WTC11 (cell line): Measurements from ENCODE around the gene PTPRN2. TPM values are rescaled to one million over a fixed set of nuclear protein-coding genes. Genes with fewer than 3 reads are reported as not detected.

Experiments used
- ATAC-seq: fragments of 200-7000 bp; cut with Tn5 transposase; 2 replicates; pipeline ENCODE4 v1.10.0; 2021; ENCODE audit warnings: mild to moderate bottlenecking, moderate library complexity
- CTCF ChIA-PET: fragments of 300-600 bp; sonication (Branson Sonifier 250); formaldehyde crosslinking; loops from one replicate; lab custom pipeline; 2021; ENCODE audit warnings: antibody characterized with exemption; lab: Charles Lee
- POLR2A ChIA-PET: fragments of 350-600 bp; sonication (Branson Sonifier 250); formaldehyde crosslinking; loops from one replicate; lab custom pipeline; 2021; ENCODE audit warnings: antibody characterized with exemption; lab: Charles Lee
- DNase-seq: peaks from one replicate; pipeline ENCODE4 v3.0.0; 2021; ENCODE audit warnings: low spot score
- H3K27ac Mint-ChIP-seq: 2 replicates; pipeline ENCODE4 v1.8.0; 2021; ENCODE audit warnings: mixed read lengths
- H3K27me3 Mint-ChIP-seq: 2 replicates; pipeline ENCODE4 v1.8.0; 2021; ENCODE audit warnings: low read depth, mild to moderate bottlenecking, moderate library complexity, mixed read lengths
- H3K36me3 Mint-ChIP-seq: 2 replicates; pipeline ENCODE4 v1.8.0; 2021; ENCODE audit warnings: mixed read lengths
- H3K4me1 Mint-ChIP-seq: 2 replicates; pipeline ENCODE4 v1.8.0; 2022; ENCODE audit warnings: mixed read lengths
- H3K4me3 Mint-ChIP-seq: 2 replicates; pipeline ENCODE4 v1.8.0; 2021; ENCODE audit warnings: mild to moderate bottlenecking, moderate library complexity, mixed read lengths
- H3K9me3 Mint-ChIP-seq: 2 replicates; pipeline ENCODE4 v1.8.0; 2021; ENCODE audit warnings: mixed read lengths
- EMX1 ChIP-seq: fragments of 250-450 bp; sonication (Bioruptor Pico); IDR thresholded peaks from 2 replicates; pipeline ENCODE4 v1.8.0; 2021; ENCODE audit warnings: mild to moderate bottlenecking
- GRHL2 ChIP-seq: fragments of 250-450 bp; sonication (Bioruptor Pico); IDR thresholded peaks from 2 replicates; pipeline ENCODE4 v1.8.0; 2022; ENCODE audit warnings: mild to moderate bottlenecking, moderate library complexity; ENCODE audit not compliant: insufficient replicate concordance, severe bottlenecking
- JUN ChIP-seq: sonication (generic); formaldehyde crosslinking; IDR thresholded peaks from 2 replicates; pipeline ENCODE4 v1.8.0; 2023; ENCODE audit warnings: mild to moderate bottlenecking, missing genetic modification reagents
- KAT7 ChIP-seq: sonication (generic); formaldehyde crosslinking; IDR thresholded peaks from 2 replicates; pipeline ENCODE4 v1.8.1; 2023; ENCODE audit warnings: missing genetic modification reagents, mild to moderate bottlenecking, borderline replicate concordance
- NFE2L1 ChIP-seq: sonication (generic); formaldehyde crosslinking; IDR thresholded peaks from 2 replicates; pipeline ENCODE4 v1.8.1; 2023; ENCODE audit warnings: missing genetic modification reagents
- SMAD3 ChIP-seq: sonication (generic); formaldehyde crosslinking; IDR thresholded peaks from 2 replicates; pipeline ENCODE4 v1.8.0; 2022; ENCODE audit warnings: missing genetic modification reagents, mild to moderate bottlenecking, borderline replicate concordance
- SMAD4 ChIP-seq: sonication (generic); formaldehyde crosslinking; IDR thresholded peaks from 2 replicates; pipeline ENCODE4 v1.8.0; 2022; ENCODE audit warnings: mild to moderate bottlenecking, missing genetic modification reagents
- SOX15 ChIP-seq: fragments of 250-450 bp; sonication (Bioruptor Pico); IDR thresholded peaks from 2 replicates; pipeline ENCODE4 v1.9.0; 2021; ENCODE audit warnings: mild to moderate bottlenecking
- TCF7 ChIP-seq: sonication (generic); formaldehyde crosslinking; IDR thresholded peaks from 2 replicates; pipeline ENCODE4 v1.8.0; 2022; ENCODE audit warnings: mild to moderate bottlenecking, low read depth, missing genetic modification reagents, moderate library complexity
- TP53 ChIP-seq: sonication (generic); formaldehyde crosslinking; IDR thresholded peaks from 2 replicates; pipeline ENCODE4 v1.8.1; 2023; ENCODE audit warnings: mild to moderate bottlenecking, missing genetic modification reagents
- ZBTB21 ChIP-seq: sonication (generic); formaldehyde crosslinking; IDR thresholded peaks from 2 replicates; pipeline ENCODE4 v1.8.1; 2023; ENCODE audit warnings: mild to moderate bottlenecking, missing genetic modification reagents, borderline replicate concordance
- ZNF121 ChIP-seq: sonication (generic); formaldehyde crosslinking; IDR thresholded peaks from 2 replicates; pipeline ENCODE4 v1.8.0; 2023; ENCODE audit warnings: missing genetic modification reagents
- ZNF396 ChIP-seq: fragments of 250-450 bp; sonication (Bioruptor Pico); IDR thresholded peaks from 2 replicates; pipeline ENCODE4 v1.8.0; 2021; ENCODE audit warnings: mild to moderate bottlenecking, moderate library complexity, borderline replicate concordance
- total RNA-seq: library from RNA; stranded (reverse); gene quantifications from 3 replicates; pipeline ENCODE4 v1.2.3, GENCODE V29; 2021
- TF ChIP-seq, protein P1 (sequence below): sonication (generic); formaldehyde crosslinking; conservative IDR thresholded peaks from 2 replicates; pipeline ENCODE4 v1.8.1; 2022; ENCODE audit warnings: mild to moderate bottlenecking, missing genetic modification reagents
- TF ChIP-seq, protein P2 (sequence below): fragments of 250-450 bp; sonication (Bioruptor Pico); IDR thresholded peaks from 2 replicates; pipeline ENCODE4 v1.8.0; 2021; ENCODE audit warnings: mild to moderate bottlenecking
- TF ChIP-seq, protein P3 (sequence below): sonication (generic); formaldehyde crosslinking; IDR thresholded peaks from 2 replicates; pipeline ENCODE4 v1.8.1; 2022; ENCODE audit warnings: mild to moderate bottlenecking, moderate library complexity, missing genetic modification reagents
- TF ChIP-seq, protein P4 (sequence below): fragments of 250-450 bp; sonication (Bioruptor Pico); IDR thresholded peaks from 2 replicates; pipeline ENCODE4 v1.9.0; 2021; ENCODE audit warnings: moderate library complexity, mild to moderate bottlenecking, inconsistent platforms, borderline replicate concordance
- TF ChIP-seq, protein P5 (sequence below): sonication (generic); formaldehyde crosslinking; IDR thresholded peaks from 2 replicates; pipeline ENCODE4 v1.8.0; 2022; ENCODE audit warnings: mild to moderate bottlenecking, missing genetic modification reagents
- TF ChIP-seq, protein P6 (sequence below): fragments of 250-450 bp; sonication (Bioruptor Pico); IDR thresholded peaks from 2 replicates; pipeline ENCODE4 v2.1.2; 2022; ENCODE audit warnings: mild to moderate bottlenecking, moderate library complexity

PTPRN2 gene
- total RNA-seq, 1 experiment from 2014 or later: 4.7 TPM

DNA sequence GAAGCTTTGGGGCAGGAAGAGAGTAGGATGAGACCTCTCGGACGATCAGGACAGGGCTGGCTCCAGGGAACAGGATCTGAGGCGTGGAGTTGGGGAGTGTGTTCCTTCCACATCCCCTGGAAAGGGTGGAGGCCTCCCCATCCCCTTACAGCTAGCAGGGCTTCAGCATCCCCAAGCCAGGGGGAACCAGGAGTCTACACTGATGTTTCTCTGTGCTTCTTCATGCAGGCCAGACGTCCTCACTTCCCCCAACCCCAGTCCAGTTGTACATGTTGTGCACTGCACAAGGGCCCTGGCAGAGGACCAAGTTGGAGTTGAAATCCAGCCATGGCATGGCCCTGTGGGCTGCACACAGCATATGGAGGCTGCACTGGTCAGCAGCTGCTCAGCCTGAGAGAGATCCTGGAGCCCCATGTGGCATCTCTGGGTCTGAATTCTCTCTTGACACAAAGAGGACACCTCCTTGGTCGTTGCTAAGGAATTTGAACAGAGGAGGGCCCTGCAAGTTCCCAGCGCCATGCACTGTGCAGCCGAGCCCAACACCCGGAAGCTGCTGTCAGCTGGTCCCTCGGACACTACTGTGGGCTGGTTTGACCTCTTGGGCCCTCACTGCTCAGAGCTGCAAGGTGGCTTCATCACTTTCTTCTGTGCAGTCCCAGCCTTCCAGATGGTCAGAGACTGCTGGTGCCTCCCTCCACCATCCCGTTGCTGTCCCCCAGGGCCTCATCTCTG is 1069.7 kb downstream of the PTPRN2 start (continued):
- TF ChIP-seq, protein P1, sequence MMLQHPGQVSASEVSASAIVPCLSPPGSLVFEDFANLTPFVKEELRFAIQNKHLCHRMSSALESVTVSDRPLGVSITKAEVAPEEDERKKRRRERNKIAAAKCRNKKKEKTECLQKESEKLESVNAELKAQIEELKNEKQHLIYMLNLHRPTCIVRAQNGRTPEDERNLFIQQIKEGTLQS (CRISPR knock-in tag): no peak

DNA sequence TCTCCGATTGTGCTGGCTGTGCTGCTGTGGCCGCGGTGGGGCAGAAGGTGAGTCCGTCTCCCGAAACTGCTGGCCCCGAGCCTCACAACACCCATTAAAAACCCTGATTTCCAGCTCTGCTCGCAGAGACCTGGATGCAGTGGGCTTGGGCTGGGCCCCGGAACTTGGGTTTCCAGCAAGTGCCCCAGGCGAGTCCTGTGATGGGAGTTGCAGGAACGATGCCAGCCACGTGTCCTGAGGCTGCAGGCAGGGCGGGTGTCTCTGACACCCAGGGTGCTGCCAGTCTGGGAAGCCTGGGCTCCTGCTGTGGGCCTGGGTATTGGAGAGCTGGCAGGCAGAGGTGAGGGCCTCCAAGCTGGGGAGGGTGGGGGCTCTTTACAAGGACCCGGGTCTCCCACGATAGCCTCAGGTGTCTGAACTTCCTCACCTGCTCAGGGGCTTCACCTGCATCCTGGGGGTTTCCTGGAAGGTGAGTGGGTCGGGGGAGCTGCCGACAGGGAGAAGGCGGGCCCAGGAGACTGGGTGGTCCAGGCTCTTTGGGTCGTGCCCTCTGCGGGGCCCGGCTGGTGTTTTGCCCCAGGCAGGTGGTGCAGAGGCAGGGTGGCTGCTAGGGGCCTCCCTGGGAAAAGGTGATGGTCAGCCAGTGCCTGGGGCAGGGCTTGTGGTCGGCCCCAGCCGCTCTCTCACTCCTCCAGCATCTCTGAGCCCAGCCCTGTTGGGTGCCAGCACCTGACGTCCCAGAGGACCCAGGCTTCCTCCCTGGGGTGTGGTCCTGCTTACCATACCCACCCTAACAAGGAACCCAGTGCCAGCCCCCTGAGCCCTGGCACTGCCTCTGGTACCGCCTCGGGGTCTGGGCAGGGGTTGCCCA is 1070.5 kb downstream of the PTPRN2 start:
- POLR2A ChIA-PET: no interaction called here

DNA sequence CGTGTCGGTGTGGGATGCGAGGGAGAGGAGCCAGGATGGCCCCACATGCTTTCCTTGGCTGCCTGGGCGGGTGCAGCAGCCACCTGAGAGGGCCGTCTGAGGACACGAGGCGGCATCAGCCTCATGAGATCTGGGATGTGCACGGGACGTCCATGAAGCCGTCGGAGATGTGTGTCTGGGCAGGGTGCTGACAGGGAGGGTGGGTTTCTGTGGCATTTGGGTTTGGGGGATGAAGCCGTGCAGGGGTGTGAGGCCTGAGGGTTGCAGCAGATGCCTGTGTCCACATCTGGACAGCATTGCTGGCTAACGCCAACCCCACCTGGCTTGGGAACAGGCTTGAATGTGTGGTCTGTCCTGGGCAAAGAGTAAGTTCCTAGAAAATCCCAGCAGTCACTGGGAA is 1071.3 kb downstream of the PTPRN2 start:
- TF ChIP-seq TCF7 (CRISPR knock-in tag): no peak
- TF ChIP-seq SMAD4 (CRISPR knock-in tag): no peak
- Mint-ChIP-seq H3K4me1 (peaks cover 4% of the 10 kb centered on the region; the same call in 1 of the 2 replicates), H3K4me3 (no peak overlapping the region), H3K9me3 (peaks cover 7% of the 10 kb centered on the region), H3K36me3 (0 out of 2 replicates have a peak, but pooled peaks cover 2% of the 10 kb centered on the region), H3K27me3 (peaks cover 23% of the 10 kb centered on the region), H3K27ac (no peak overlapping the region)
- ATAC-seq (no peak), DNase-seq (no peak)
- ChIA-PET POLR2A (no interaction called here), CTCF (interaction anchor here (1.2 kb wide), 1 partner anchor 42 kb away, joined by 4 read pairs; no protein-coding TSS in a partner anchor)

More for the DNA sequence above, 1070.5 kb downstream of the PTPRN2 start:
- H3K9me3 Mint-ChIP-seq: peaks cover 7% of the 10 kb centered on the region
- TF ChIP-seq KAT7 (no peak), SOX15 (no peak), TCF7 (CRISPR knock-in tag) (no peak), ZNF121 (CRISPR knock-in tag) (no peak), GRHL2 (CRISPR knock-in tag) (no peak)
- no peak overlapping the region for H3K27ac Mint-ChIP-seq
- H3K4me1 Mint-ChIP-seq: peaks cover 4% of the 10 kb centered on the region; the same call in 1 of the 2 replicates
- 0 out of 2 replicates have a peak, but pooled peaks cover 2% of the 10 kb centered on the region for H3K36me3 Mint-ChIP-seq
- H3K27me3 Mint-ChIP-seq: peaks cover 18% of the 10 kb centered on the region
- CTCF ChIA-PET: interaction anchor here (0.8 to 1.2 kb wide), 2 partner anchors 25 to 43 kb away, joined by 3 to 4 read pairs; no protein-coding TSS in a partner anchor
- DNase-seq: no peak
- no peak for ATAC-seq
- H3K4me3 Mint-ChIP-seq: no peak overlapping the region

DNA sequence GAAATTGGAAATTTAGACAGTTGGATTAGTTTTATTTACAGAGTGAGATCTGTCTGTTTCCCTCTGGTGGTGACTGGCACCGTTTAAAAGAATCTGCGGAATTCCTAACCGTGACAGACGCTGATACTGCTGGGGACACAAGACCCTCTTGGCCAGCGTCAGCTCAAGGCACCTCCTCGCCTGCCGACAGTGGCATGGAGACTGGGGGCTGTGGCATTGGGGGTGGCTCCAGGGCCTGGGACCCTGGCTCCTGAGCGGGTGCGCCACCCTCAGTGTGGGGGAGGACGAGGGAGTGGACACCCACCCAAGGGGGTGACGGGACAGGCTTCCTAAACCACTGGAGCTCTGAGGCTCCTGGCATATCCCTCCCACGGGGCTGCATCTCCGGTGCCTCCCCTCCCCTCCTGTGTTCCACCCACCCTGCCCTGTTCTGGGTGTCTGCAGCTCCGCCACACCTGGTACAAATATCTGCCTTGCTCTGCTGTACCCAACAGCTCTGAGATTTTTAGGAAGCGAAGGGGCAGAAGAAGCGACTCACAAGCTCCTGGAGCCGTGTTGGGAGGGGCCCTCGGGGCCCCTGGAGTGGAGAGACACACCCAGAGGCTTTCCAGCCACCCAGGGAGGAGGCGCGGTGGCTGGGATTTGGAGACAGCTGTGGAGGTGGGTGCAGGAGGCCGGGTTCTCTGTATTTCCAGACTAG is 1072.1 kb downstream of the PTPRN2 start:
- Mint-ChIP-seq H3K4me1 (peaks cover 4% of the 10 kb centered on the region; the same call in 1 of the 2 replicates), H3K27me3 (peaks cover 31% of the 10 kb centered on the region), H3K27ac (no peak overlapping the region), H3K36me3 (0 out of 2 replicates have a peak, but pooled peaks cover 2% of the 10 kb centered on the region), H3K4me3 (no peak overlapping the region), H3K9me3 (peaks cover 7% of the 10 kb centered on the region)
- ChIA-PET POLR2A (no interaction called here), CTCF (no interaction called here)
- TF ChIP-seq, protein P2, sequence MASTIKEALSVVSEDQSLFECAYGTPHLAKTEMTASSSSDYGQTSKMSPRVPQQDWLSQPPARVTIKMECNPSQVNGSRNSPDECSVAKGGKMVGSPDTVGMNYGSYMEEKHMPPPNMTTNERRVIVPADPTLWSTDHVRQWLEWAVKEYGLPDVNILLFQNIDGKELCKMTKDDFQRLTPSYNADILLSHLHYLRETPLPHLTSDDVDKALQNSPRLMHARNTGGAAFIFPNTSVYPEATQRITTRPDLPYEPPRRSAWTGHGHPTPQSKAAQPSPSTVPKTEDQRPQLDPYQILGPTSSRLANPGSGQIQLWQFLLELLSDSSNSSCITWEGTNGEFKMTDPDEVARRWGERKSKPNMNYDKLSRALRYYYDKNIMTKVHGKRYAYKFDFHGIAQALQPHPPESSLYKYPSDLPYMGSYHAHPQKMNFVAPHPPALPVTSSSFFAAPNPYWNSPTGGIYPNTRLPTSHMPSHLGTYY (CRISPR knock-in tag): no peak
- TF ChIP-seq, protein P3, sequence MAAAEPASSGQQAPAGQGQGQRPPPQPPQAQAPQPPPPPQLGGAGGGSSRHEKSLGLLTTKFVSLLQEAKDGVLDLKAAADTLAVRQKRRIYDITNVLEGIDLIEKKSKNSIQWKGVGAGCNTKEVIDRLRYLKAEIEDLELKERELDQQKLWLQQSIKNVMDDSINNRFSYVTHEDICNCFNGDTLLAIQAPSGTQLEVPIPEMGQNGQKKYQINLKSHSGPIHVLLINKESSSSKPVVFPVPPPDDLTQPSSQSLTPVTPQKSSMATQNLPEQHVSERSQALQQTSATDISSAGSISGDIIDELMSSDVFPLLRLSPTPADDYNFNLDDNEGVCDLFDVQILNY: no peak
- DNase-seq (no peak), ATAC-seq (no peak)

DNA sequence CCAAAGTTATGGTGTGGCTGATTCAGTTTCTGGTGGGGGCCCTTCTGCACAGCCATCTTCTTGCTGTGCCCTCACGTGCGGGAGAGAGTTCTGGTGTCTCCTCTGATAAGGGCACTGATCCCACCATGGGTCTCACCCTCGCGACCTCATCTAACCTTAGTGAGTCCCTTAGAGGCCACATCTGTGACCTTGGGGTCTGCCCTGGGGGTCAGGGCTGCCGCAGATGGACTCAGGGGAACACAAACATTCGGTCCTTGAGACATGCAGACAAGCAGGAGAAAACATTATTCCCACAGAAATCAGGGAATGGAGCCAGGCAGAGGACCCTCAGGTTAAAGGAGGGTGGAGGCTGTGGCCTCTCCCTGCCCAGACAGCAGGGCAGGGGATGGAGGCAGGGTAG is 1072.9 kb downstream of the PTPRN2 start:
- H3K27me3 Mint-ChIP-seq: peaks cover 38% of the 10 kb centered on the region
- H3K4me3 Mint-ChIP-seq: no peak overlapping the region
- H3K4me1 Mint-ChIP-seq: peaks cover 4% of the 10 kb centered on the region; the same call in 1 of the 2 replicates
- ChIA-PET CTCF (no interaction called here), POLR2A (no interaction called here)
- H3K9me3 Mint-ChIP-seq: peaks cover 7% of the 10 kb centered on the region
- H3K36me3 Mint-ChIP-seq: 0 out of 2 replicates have a peak, but pooled peaks cover 2% of the 10 kb centered on the region
- H3K27ac Mint-ChIP-seq: no peak overlapping the region
- DNase-seq (no peak), ATAC-seq (no peak)
- TF ChIP-seq TCF7 (CRISPR knock-in tag) (no peak), EMX1 (no peak), ZNF396 (no peak), SMAD3 (CRISPR knock-in tag) (no peak), TP53 (CRISPR knock-in tag) (no peak), JUN (CRISPR knock-in tag) (no peak), NFE2L1 (CRISPR knock-in tag) (no peak), ZBTB21 (CRISPR knock-in tag) (no peak)
- TF ChIP-seq, protein P4, sequence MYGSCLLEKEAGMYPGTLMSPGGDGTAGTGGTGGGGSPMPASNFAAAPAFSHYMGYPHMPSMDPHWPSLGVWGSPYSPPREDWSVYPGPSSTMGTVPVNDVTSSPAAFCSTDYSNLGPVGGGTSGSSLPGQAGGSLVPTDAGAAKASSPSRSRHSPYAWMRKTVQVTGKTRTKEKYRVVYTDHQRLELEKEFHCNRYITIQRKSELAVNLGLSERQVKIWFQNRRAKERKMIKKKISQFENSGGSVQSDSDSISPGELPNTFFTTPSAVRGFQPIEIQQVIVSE (CRISPR knock-in tag): no peak
- TF ChIP-seq, protein P5, sequence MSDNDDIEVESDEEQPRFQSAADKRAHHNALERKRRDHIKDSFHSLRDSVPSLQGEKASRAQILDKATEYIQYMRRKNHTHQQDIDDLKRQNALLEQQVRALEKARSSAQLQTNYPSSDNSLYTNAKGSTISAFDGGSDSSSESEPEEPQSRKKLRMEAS (CRISPR knock-in tag): no peak
- TF ChIP-seq, protein P6, sequence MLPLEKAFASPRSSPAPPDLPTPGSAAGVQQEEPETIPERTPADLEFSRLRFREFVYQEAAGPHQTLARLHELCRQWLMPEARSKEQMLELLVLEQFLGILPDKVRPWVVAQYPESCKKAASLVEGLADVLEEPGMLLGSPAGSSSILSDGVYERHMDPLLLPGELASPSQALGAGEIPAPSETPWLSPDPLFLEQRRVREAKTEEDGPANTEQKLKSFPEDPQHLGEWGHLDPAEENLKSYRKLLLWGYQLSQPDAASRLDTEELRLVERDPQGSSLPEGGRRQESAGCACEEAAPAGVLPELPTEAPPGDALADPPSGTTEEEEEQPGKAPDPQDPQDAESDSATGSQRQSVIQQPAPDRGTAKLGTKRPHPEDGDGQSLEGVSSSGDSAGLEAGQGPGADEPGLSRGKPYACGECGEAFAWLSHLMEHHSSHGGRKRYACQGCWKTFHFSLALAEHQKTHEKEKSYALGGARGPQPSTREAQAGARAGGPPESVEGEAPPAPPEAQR (CRISPR knock-in tag): no peak
